HL-60 (cell line): ENCODE results near the gene DNAJC6.

Source experiments
- DNase-seq, 2 experiments: peaks; one replicate each; pipeline ENCODE4 v3.0.0-alpha.2; 2010 to 2020; ENCODE audit warnings: low read depth in 1 of 2, low spot score in 1 of 2
- H3K27ac ChIP-seq: fragments of 250-450 bp; sonication (Bioruptor Pico); replicated peaks from 2 replicates; pipeline ENCODE4 v1.5.1; 2020; ENCODE audit warnings: mild to moderate bottlenecking, moderate library complexity
- H3K27me3 ChIP-seq: fragments of 250-450 bp; sonication (Bioruptor Pico); 2 replicates; pipeline ENCODE4 v1.5.1; 2021; ENCODE audit warnings: mild to moderate bottlenecking, moderate library complexity; ENCODE audit not compliant: insufficient read depth, poor library complexity, severe bottlenecking
- H3K4me3 ChIP-seq: replicated peaks from 2 replicates; pipeline ENCODE4 v1.5.1; 2011; ENCODE audit warnings: mild to moderate bottlenecking, control low read depth, low read length; ENCODE audit not compliant: insufficient read depth
- GABPA ChIP-seq: IDR thresholded peaks from 2 replicates; pipeline ENCODE4 v1.6.1; 2012; ENCODE audit warnings: low read depth
- POLR2AphosphoS5 ChIP-seq: IDR thresholded peaks from 2 replicates; pipeline ENCODE4 v1.6.1; 2012; ENCODE audit warnings: low read depth
- SPI1 ChIP-seq: IDR thresholded peaks from 2 replicates; pipeline ENCODE4 v1.6.1; 2012; ENCODE audit warnings: low read depth, mild to moderate bottlenecking, borderline replicate concordance
- TF ChIP-seq, protein P1 (sequence below): IDR thresholded peaks from 2 replicates; pipeline ENCODE4 v1.6.1; 2012; ENCODE audit warnings: low read depth; ENCODE audit not compliant: insufficient replicate concordance
- TF ChIP-seq, protein P2 (sequence below): IDR thresholded peaks from one replicate; pipeline ENCODE4 v1.5.1; 2011; ENCODE audit warnings: low read length, control low read depth, inconsistent platforms; ENCODE audit not compliant: insufficient read depth

Gene DNAJC6

DNA sequence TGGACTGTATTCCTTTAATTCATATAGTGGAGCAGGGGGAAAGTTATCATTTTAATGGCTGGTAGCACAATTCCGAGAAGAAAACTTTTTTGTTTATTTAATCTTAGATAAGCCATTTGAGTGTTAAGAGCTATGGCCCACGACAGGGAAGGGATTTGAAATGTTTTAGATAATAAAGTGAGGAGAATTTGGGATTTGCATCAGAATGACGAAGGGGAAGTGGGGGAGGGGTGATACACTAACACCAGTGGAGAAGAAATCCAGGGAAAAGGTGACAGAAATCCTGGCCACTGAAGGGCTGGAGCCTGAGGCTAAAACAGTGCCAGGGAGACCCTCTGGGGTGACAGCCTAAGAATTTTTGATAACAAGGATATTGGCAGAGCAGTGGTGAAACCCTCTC is 132.1 kb downstream of the DNAJC6 start:
- Histone ChIP-seq H3K4me3 (no peak overlapping the region), H3K27me3 (no peaks in the 10 kb centered on the region), H3K27ac (no peak overlapping the region)
- TF ChIP-seq, protein P1, sequence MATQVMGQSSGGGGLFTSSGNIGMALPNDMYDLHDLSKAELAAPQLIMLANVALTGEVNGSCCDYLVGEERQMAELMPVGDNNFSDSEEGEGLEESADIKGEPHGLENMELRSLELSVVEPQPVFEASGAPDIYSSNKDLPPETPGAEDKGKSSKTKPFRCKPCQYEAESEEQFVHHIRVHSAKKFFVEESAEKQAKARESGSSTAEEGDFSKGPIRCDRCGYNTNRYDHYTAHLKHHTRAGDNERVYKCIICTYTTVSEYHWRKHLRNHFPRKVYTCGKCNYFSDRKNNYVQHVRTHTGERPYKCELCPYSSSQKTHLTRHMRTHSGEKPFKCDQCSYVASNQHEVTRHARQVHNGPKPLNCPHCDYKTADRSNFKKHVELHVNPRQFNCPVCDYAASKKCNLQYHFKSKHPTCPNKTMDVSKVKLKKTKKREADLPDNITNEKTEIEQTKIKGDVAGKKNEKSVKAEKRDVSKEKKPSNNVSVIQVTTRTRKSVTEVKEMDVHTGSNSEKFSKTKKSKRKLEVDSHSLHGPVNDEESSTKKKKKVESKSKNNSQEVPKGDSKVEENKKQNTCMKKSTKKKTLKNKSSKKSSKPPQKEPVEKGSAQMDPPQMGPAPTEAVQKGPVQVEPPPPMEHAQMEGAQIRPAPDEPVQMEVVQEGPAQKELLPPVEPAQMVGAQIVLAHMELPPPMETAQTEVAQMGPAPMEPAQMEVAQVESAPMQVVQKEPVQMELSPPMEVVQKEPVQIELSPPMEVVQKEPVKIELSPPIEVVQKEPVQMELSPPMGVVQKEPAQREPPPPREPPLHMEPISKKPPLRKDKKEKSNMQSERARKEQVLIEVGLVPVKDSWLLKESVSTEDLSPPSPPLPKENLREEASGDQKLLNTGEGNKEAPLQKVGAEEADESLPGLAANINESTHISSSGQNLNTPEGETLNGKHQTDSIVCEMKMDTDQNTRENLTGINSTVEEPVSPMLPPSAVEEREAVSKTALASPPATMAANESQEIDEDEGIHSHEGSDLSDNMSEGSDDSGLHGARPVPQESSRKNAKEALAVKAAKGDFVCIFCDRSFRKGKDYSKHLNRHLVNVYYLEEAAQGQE: no peak
- TF ChIP-seq POLR2AphosphoS5: no peak
- TF ChIP-seq SPI1: no peak
- TF ChIP-seq GABPA: no peak
- TF ChIP-seq, protein P2, sequence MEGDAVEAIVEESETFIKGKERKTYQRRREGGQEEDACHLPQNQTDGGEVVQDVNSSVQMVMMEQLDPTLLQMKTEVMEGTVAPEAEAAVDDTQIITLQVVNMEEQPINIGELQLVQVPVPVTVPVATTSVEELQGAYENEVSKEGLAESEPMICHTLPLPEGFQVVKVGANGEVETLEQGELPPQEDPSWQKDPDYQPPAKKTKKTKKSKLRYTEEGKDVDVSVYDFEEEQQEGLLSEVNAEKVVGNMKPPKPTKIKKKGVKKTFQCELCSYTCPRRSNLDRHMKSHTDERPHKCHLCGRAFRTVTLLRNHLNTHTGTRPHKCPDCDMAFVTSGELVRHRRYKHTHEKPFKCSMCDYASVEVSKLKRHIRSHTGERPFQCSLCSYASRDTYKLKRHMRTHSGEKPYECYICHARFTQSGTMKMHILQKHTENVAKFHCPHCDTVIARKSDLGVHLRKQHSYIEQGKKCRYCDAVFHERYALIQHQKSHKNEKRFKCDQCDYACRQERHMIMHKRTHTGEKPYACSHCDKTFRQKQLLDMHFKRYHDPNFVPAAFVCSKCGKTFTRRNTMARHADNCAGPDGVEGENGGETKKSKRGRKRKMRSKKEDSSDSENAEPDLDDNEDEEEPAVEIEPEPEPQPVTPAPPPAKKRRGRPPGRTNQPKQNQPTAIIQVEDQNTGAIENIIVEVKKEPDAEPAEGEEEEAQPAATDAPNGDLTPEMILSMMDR: no peak
- no peak for DNase-seq

DNA sequence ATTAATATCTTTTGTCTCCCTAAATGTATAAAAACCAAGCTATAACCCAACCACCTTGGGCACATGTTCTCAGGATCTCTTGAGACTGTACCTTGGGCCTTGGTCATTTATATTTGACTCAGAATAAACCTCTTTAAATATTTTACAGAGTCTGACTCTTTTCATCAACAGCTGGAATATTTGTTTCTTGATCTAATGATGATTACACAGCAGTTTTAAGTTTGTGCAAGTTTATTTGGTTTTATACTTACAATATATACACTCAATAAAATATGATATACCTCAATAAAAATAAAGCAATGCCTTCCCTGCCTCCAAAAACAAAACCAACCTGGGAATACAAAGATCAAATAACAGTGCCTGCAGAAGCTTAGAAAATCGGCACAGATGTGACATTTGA is 133.1 kb downstream of the DNAJC6 start:
- H3K27ac ChIP-seq: no peak overlapping the region
- TF ChIP-seq GABPA: no peak
- TF ChIP-seq, protein P2: no peak
- TF ChIP-seq, protein P1: no peak
- no peak for TF ChIP-seq SPI1
- TF ChIP-seq POLR2AphosphoS5: no peak
- no peak overlapping the region for H3K4me3 ChIP-seq
- no peak for DNase-seq
- no peaks in the 10 kb centered on the region for H3K27me3 ChIP-seq

DNA sequence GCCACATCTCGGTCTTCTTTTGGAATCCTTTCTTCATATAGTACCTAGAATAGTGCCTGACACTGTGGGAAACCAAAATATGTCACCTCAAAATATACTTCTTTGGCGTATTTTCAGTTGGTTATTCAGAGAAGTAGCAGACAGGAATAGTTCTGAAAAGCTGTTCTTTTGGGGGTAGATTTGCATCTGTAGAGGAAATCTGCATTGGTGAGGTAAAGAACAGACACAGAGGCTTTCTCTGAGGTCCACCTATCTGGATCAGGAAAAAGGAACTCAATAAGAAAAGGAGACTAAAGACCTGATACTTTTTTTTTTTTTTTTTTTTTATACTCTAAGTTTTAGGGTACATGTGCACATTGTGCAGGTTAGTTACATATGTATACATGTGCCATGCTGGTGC is 134.3 kb downstream of the DNAJC6 start:
- no peak overlapping the region for H3K27ac ChIP-seq
- no peak overlapping the region for H3K4me3 ChIP-seq
- no peak for TF ChIP-seq SPI1
- TF ChIP-seq, protein P1: no peak
- no peak for TF ChIP-seq POLR2AphosphoS5
- TF ChIP-seq, protein P2: no peak
- TF ChIP-seq GABPA: no peak
- no peak for DNase-seq
- no peaks in the 10 kb centered on the region for H3K27me3 ChIP-seq
